ENCODE results near the gene SHC4.

SHC4 gene

GRCh38 chr15:48967336-48967735 lies 3.6 kb upstream of the SHC4 start:
- DNase-seq = no peak

GRCh38 chr15:48966595-48967301 lies 3.0 kb upstream of the SHC4 start:
- peak; percentile 66 for DNase-seq

- peak; percentile 81 for DNase-seq
These were observed 2.3 kb upstream of the SHC4 start for GRCh38 chr15:48965972-48966371.

- no peak for DNase-seq
These were observed 1.2 kb upstream of the SHC4 start for GRCh38 chr15:48964898-48965297.

- DNase-seq = peak; percentile 10
These were observed 826 bp downstream of the SHC4 start for GRCh38 chr15:48962662-48963523.

- DNase-seq = no peak
These were observed 7.8 kb downstream of the SHC4 start for GRCh38 chr15:48955967-48956366.

- DNase-seq = no peak
These were observed 8.3 kb downstream of the SHC4 start for GRCh38 chr15:48955370-48955769.

GRCh38 chr15:48954538-48954937 lies 9.2 kb downstream of the SHC4 start:
- DNase-seq = peak; percentile 71

- DNase-seq = no peak
These were observed 16.9 kb downstream of the SHC4 start for GRCh38 chr15:48946840-48947187.

GRCh38 chr15:48946074-48946839 lies 17.5 kb downstream of the SHC4 start:
- peak; percentile 98 for DNase-seq

GRCh38 chr15:48945386-48945785 lies 18.3 kb downstream of the SHC4 start:
- peak; percentile 16 for DNase-seq

GRCh38 chr15:48941904-48942303 lies 21.8 kb downstream of the SHC4 start:
- no peak for DNase-seq

- peak; percentile 71 for DNase-seq
These were observed 23.2 kb downstream of the SHC4 start for GRCh38 chr15:48940508-48940907.

- peak; percentile 96 for DNase-seq
These were observed 24.1 kb downstream of the SHC4 start for GRCh38 chr15:48939648-48940047.

- no peak for DNase-seq
These were observed 25.8 kb downstream of the SHC4 start for GRCh38 chr15:48937886-48938285.

GRCh38 chr15:48936666-48937065 lies 27.1 kb downstream of the SHC4 start:
- DNase-seq = no peak

- no peak for DNase-seq
These were observed 28.5 kb downstream of the SHC4 start for GRCh38 chr15:48935236-48935635.

- no peak for DNase-seq
These were observed 33.0 kb downstream of the SHC4 start for GRCh38 chr15:48930735-48931134.

GRCh38 chr15:48929661-48930060 lies 34.1 kb downstream of the SHC4 start:
- DNase-seq = no peak

- DNase-seq = no peak
These were observed 34.7 kb downstream of the SHC4 start for GRCh38 chr15:48928877-48929538.

GRCh38 chr15:48925714-48926223 lies 38.0 kb downstream of the SHC4 start:
- peak; percentile 87 for DNase-seq

- DNase-seq = no peak
These were observed 39.0 kb downstream of the SHC4 start for GRCh38 chr15:48924528-48925393.

Measured in NCI-H226 (cell line).